CD14-positive monocyte (primary cell): Measurements from ENCODE around the gene CCL25. TPM values are rescaled to one million over a fixed set of nuclear protein-coding genes. Genes with fewer than 3 reads are reported as not detected.
A peak's percentile ranks its signal among the peaks of the same experiment; 100 is the strongest.

Source experiments
- DNase-seq, 3 donors: peaks; one replicate each; pipeline ENCODE4 v3.0.0-alpha.2; 2011 to 2022
- H2AFZ ChIP-seq: 2 replicates; pipeline ENCODE4 v1.6.0; 2012; ENCODE audit warnings: mild to moderate bottlenecking, low read depth, low read length, inconsistent platforms; ENCODE audit not compliant: insufficient read depth, poor library complexity, severe bottlenecking
- H3K27ac ChIP-seq, 2 donors: 1 replicate in 1 of 2; 2 replicates in 1 of 2; pipeline ENCODE4 v1.5.1; 2012 to 2013; ENCODE audit warnings: low read length in 2 of 2, control low read depth in 1 of 2, inconsistent platforms in 1 of 2, low read depth in 1 of 2, mild to moderate bottlenecking in 1 of 2
- H3K27me3 ChIP-seq, 2 donors: one replicate each; pipeline versions ENCODE4 v1.6.0 to v1.6.1; 2011 to 2013; ENCODE audit warnings: low read length in 2 of 2; ENCODE audit not compliant: control insufficient read depth in 2 of 2, insufficient read depth in 2 of 2
- H3K36me3 ChIP-seq, 2 donors: replicated peaks in 1 of 2; 1 replicate in 1 of 2; 2 replicates in 1 of 2; pipeline versions ENCODE4 v1.5.1 to v1.6.1; 2012 to 2013; ENCODE audit warnings: low read length in 2 of 2, control low read depth in 1 of 2, inconsistent platforms in 1 of 2, mild to moderate bottlenecking in 1 of 2; ENCODE audit not compliant: insufficient read depth in 2 of 2, control insufficient read depth in 1 of 2
- H3K4me1 ChIP-seq, 2 donors: 1 replicate in 1 of 2; 2 replicates in 1 of 2; pipeline versions ENCODE4 v1.5.1 to v1.6.1; 2012 to 2013; ENCODE audit warnings: low read length in 2 of 2, control low read depth in 1 of 2, inconsistent platforms in 1 of 2, mild to moderate bottlenecking in 1 of 2, moderate library complexity in 1 of 2; ENCODE audit not compliant: insufficient read depth in 2 of 2, control insufficient read depth in 1 of 2
- H3K4me2 ChIP-seq: replicated peaks from 2 replicates; pipeline ENCODE3; 2012; ENCODE audit warnings: low read length, moderate library complexity, mild to moderate bottlenecking; ENCODE audit not compliant: poor library complexity, severe bottlenecking; ENCODE audit errors: extremely low read depth
- H3K4me3 ChIP-seq, 3 experiments: fragments of 200-600 bp in 1 of 3; sonication (generic) in 1 of 3; replicated peaks in 1 of 3; 1 replicate in 2 of 3; 2 replicates in 1 of 3; pipeline ENCODE4 v1.5.1; 2011 to 2013; ENCODE audit warnings: low read length in 3 of 3, mild to moderate bottlenecking in 3 of 3, control low read depth in 2 of 3, low read depth in 2 of 3, inconsistent platforms in 1 of 3, moderate library complexity in 1 of 3
- H3K79me2 ChIP-seq: 2 replicates; pipeline ENCODE4 v1.6.0; 2012; ENCODE audit warnings: mild to moderate bottlenecking, control low read depth, inconsistent platforms, low read length, moderate library complexity; ENCODE audit not compliant: insufficient read depth
- H3K9ac ChIP-seq: 2 replicates; pipeline ENCODE4 v1.6.0; 2017; ENCODE audit warnings: low read length, mild to moderate bottlenecking; ENCODE audit not compliant: insufficient read depth, poor library complexity, severe bottlenecking
- H3K9me3 ChIP-seq, 2 donors: replicated peaks in 1 of 2; 1 replicate in 1 of 2; 2 replicates in 1 of 2; pipeline versions ENCODE4 v1.5.1 to v1.6.1; 2012 to 2013; ENCODE audit warnings: low read length in 2 of 2, control low read depth in 1 of 2; ENCODE audit not compliant: control insufficient read depth in 1 of 2, insufficient read depth in 1 of 2
- H4K20me1 ChIP-seq: 2 replicates; pipeline ENCODE4 v1.6.0; 2012; ENCODE audit warnings: mild to moderate bottlenecking, low read length, control low read depth, moderate library complexity; ENCODE audit not compliant: insufficient read depth
- H3K27ac Mint-ChIP-seq, 7 donors: one replicate each; pipeline ENCODE4 v1.8.0; 2020; ENCODE audit warnings: mild to moderate bottlenecking in 7 of 7, mixed read lengths in 7 of 7, moderate library complexity in 6 of 7, inconsistent platforms in 2 of 7
- H3K27me3 Mint-ChIP-seq, 3 donors: one replicate each; pipeline ENCODE4 v1.8.0; 2021 to 2022; ENCODE audit warnings: low read depth in 3 of 3, mild to moderate bottlenecking in 3 of 3, mixed read lengths in 3 of 3, moderate library complexity in 3 of 3, inconsistent platforms in 1 of 3
- H3K36me3 Mint-ChIP-seq, 2 donors: one replicate each; pipeline ENCODE4 v1.8.0; 2020; ENCODE audit warnings: mixed read lengths in 2 of 2, inconsistent platforms in 1 of 2, mild to moderate bottlenecking in 1 of 2
- H3K4me1 Mint-ChIP-seq: one replicate; pipeline ENCODE4 v1.8.0; 2020; ENCODE audit warnings: mild to moderate bottlenecking, mixed read lengths
- H3K4me3 Mint-ChIP-seq, 2 donors: one replicate each; pipeline ENCODE4 v1.8.0; 2020; ENCODE audit warnings: mild to moderate bottlenecking in 2 of 2, mixed read lengths in 2 of 2, moderate library complexity in 1 of 2
- H3K9me3 Mint-ChIP-seq, 7 donors: one replicate each; pipeline ENCODE4 v1.8.0; 2020 to 2022; ENCODE audit warnings: mixed read lengths in 7 of 7, mild to moderate bottlenecking in 6 of 7, moderate library complexity in 6 of 7, inconsistent platforms in 2 of 7
- WGBS: methylation state at CpG from one replicate; pipeline ENCODE4 v1.1.5; 2013; ENCODE audit warnings: missing lambda C conversion rate; ENCODE audit not compliant: insufficient coverage; 5-methylcytosine and 5-hydroxymethylcytosine counted together
- intact Hi-C, 2 donors: fragments of 100-400 bp; cut with micrococcal nuclease; formaldehyde crosslinking; loops; one replicate each; pipeline versions ENCODE4 v1.15.0 to v1.15.1; 2023
- polyA plus RNA-seq, 3 donors: library from polyadenylated mRNA; depleted of rRNA in 1 of 3; unstranded in 2 of 3; stranded (reverse) in 1 of 3; fragments of 300-500 nt in 2 of 3; fragments of >200 nt in 1 of 3; fragmentation: Illumina TruSeq in 2 of 3; gene quantifications; 1 replicate in 2 of 3; 2 replicates in 1 of 3; pipeline ENCODE4 v1.2.3, GENCODE V29; 2012 to 2021
- TF ChIP-seq, protein P1 (sequence below): fragments of 200-600 bp; IDR thresholded peaks from one replicate; pipeline ENCODE4 v1.8.0; 2022; ENCODE audit warnings: antibody characterized with exemption, mild to moderate bottlenecking

The CCL25 gene
- polyA plus RNA-seq, 3 donors = not detected

DNA sequence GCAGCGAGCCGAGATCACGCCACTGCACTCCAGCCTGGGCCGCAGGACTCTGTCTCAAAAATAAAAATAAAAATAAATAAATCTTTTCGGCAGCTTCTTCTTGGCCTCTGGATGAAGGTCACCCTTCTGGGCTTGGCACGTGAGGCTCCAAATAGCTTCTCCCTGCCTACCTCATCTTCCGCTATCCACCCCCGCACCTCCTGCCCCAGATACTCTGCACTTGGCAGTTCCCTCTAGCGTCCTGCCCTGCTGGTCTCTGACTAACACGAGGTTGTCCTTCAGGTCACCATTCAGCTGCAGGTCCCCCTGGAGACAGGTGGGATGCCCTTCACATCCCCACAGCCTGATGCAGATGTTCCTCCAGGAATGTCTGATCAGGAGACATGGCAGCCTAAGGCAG lies 8.5 kb upstream of the CCL25 start:
- H3K27me3 ChIP-seq = no peaks in the 10 kb centered on the region
- no peak overlapping the region for H3K27ac ChIP-seq
- peaks cover 0 to 2% (median 0%) of the 10 kb centered on the region in 7 donors for H3K9me3 Mint-ChIP-seq
- no peak overlapping the region for H3K4me3 Mint-ChIP-seq
- no peaks in the 10 kb centered on the region for H4K20me1 ChIP-seq
- H3K27ac Mint-ChIP-seq = peak overlapping the region in 1 of 7 donors; percentile 68
- no peaks in the 10 kb centered on the region for H3K79me2 ChIP-seq
- H2AFZ ChIP-seq = no peak overlapping the region
- no peak overlapping the region for H3K4me2 ChIP-seq
- TF ChIP-seq, protein P1, sequence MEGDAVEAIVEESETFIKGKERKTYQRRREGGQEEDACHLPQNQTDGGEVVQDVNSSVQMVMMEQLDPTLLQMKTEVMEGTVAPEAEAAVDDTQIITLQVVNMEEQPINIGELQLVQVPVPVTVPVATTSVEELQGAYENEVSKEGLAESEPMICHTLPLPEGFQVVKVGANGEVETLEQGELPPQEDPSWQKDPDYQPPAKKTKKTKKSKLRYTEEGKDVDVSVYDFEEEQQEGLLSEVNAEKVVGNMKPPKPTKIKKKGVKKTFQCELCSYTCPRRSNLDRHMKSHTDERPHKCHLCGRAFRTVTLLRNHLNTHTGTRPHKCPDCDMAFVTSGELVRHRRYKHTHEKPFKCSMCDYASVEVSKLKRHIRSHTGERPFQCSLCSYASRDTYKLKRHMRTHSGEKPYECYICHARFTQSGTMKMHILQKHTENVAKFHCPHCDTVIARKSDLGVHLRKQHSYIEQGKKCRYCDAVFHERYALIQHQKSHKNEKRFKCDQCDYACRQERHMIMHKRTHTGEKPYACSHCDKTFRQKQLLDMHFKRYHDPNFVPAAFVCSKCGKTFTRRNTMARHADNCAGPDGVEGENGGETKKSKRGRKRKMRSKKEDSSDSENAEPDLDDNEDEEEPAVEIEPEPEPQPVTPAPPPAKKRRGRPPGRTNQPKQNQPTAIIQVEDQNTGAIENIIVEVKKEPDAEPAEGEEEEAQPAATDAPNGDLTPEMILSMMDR = no peak
- H3K9me3 ChIP-seq = no peaks in the 10 kb centered on the region
- intact Hi-C loops = no loop called here
- no peak for DNase-seq
- WGBS = 94% methylated on average over 7 of the region's 10 CpGs
- H3K36me3 Mint-ChIP-seq = no peaks in the 10 kb centered on the region
- H3K4me1 ChIP-seq = no peaks in the 10 kb centered on the region
- no peak overlapping the region for H3K4me3 ChIP-seq
- no peaks in the 10 kb centered on the region for H3K36me3 ChIP-seq
- H3K4me1 Mint-ChIP-seq = peaks cover 2% of the 10 kb centered on the region
- peaks cover 7 to 20% (median 16%) of the 10 kb centered on the region in 3 donors for H3K27me3 Mint-ChIP-seq
- no peak overlapping the region for H3K9ac ChIP-seq

DNA sequence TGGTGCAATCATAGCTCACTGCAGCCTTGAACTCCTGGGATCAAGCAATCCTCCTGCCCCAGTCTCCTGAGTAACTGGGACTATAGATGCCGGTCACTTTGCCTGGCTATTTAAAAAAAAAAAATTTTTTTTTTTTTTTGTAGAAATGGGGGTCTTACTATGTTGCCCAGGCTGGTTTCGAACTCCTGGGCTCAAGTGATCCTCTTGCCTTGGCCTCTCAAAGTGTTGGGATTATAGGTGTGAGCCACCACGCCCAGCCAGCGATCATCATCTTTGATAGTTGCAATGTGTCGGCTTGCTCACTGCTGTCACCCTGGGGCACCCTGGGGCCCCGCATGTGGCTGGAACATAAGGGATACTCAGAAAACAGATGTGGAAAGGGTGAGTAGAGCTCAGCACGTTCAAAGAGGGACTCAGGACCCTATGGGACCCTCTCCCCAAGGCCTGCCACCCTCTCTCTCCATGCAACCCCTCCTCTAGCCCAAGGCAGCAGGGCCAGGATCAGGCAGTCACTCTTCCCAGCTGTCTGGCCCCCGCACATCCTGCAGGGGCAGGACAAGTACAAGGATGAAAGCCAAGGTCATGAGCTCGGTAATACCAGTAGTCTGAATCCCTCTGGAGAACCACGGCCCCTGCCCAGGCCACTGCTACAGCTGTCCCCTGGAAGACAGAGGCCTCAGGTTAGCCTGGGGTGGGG lies 6.5 kb upstream of the CCL25 start:
- Mint-ChIP-seq H3K27me3 (peaks cover 10 to 29% (median 27%) of the 10 kb centered on the region in 3 donors), H3K4me3 (no peak overlapping the region), H3K27ac (no peak overlapping the region), H3K9me3 (peaks cover 0 to 5% (median 0%) of the 10 kb centered on the region in 7 donors), H3K36me3 (no peaks in the 10 kb centered on the region), H3K4me1 (peaks cover 8% of the 10 kb centered on the region)
- TF ChIP-seq, protein P1 = no peak
- intact Hi-C loops = no loop called here
- Histone ChIP-seq H4K20me1 (no peaks in the 10 kb centered on the region), H3K4me1 (peaks cover 10% of the 10 kb centered on the region in 2 donors), H3K27me3 (peaks cover 0 to 4% of the 10 kb centered on the region in 2 donors), H3K36me3 (no peaks in the 10 kb centered on the region), H3K9ac (no peak overlapping the region), H3K9me3 (no peaks in the 10 kb centered on the region), H3K4me3 (no peak overlapping the region), H3K4me2 (no peak overlapping the region), H3K27ac (no peak overlapping the region), H2AFZ (no peak overlapping the region), H3K79me2 (no peaks in the 10 kb centered on the region)
- 91% methylated on average over 6 of the region's 10 CpGs for WGBS
- no peak for DNase-seq
